A549 (cell line): Measurements from ENCODE around the gene IL20RB.

Experiments
- ELK1 ChIP-seq: fragments of 150-350 bp; IDR thresholded peaks from 2 replicates; pipeline ENCODE4 v1.6.1; 2014; ENCODE audit warnings: low read depth, mild to moderate bottlenecking, low read length
- JUN ChIP-seq, 2 experiments: fragments of >200 bp; sonication (Bioruptor Twin); formaldehyde crosslinking; IDR thresholded peaks; 2 replicates in 1 of 2; 3 replicates in 1 of 2; pipeline ENCODE4 v1.6.1; 2016 to 2017
- POLR2AphosphoS2 ChIP-seq: conservative IDR thresholded peaks from 2 replicates; pipeline ENCODE4 v1.6.1; 2012; ENCODE audit warnings: low read length, improper control_type of control experiment, inconsistent platforms

- TF ChIP-seq JUN (IDR thresholded peaks at IDR 0.05): no peak
- TF ChIP-seq POLR2AphosphoS2: no peak
- no peak for TF ChIP-seq ELK1
These were observed 94.5 kb downstream of the IL20RB start for GRCh38 chr3:137052298-137052697.
